ENCODE results near the gene KATNIP. TPM values are rescaled to one million over a fixed set of nuclear protein-coding genes. Genes with fewer than 3 reads are reported as not detected.
"Not testable (repeated sequence)": the region's sequence is repeated elsewhere in the genome, so short reads cannot be mapped to it uniquely, and the experiment has no call there.

KATNIP gene
- polyA plus RNA-seq, 1 donor from 2014 or later, result 7.1 TPM

GRCh38 chr16:27556471-27556870 lies 6.5 kb downstream of the KATNIP start:
- Mint-ChIP-seq H3K36me3 (peaks cover 15% of the 10 kb centered on the region), H3K27me3 (no peaks in the 10 kb centered on the region), H3K27ac (no peak overlapping the region), H3K4me1 (peaks cover 0 to 2% (median 0%) of the 10 kb centered on the region in 3 donors), H3K4me3 (no peak overlapping the region), H3K9me3 (no peaks in the 10 kb centered on the region)

- Mint-ChIP-seq H3K9me3 (no peaks in the 10 kb centered on the region), H3K27me3 (no peaks in the 10 kb centered on the region), H3K27ac (no peak overlapping the region), H3K4me1 (no peaks in the 10 kb centered on the region), H3K4me3 (no peak overlapping the region), H3K36me3 (peaks cover 15% of the 10 kb centered on the region)
Observed at GRCh38 chr16:27558434-27558833, 8.5 kb downstream of the KATNIP start.

- Mint-ChIP-seq H3K27ac (no peak overlapping the region), H3K4me3 (no peak overlapping the region), H3K27me3 (no peaks in the 10 kb centered on the region), H3K4me1 (no peaks in the 10 kb centered on the region), H3K36me3 (peaks cover 15% of the 10 kb centered on the region), H3K9me3 (no peaks in the 10 kb centered on the region)
Observed at GRCh38 chr16:27558932-27559331, 9.0 kb downstream of the KATNIP start.

GRCh38 chr16:27561216-27561615 lies 11.3 kb downstream of the KATNIP start:
- Mint-ChIP-seq H3K4me1 (peaks cover 0 to 10% (median 3%) of the 10 kb centered on the region in 3 donors), H3K27ac (no peak overlapping the region), H3K27me3 (no peaks in the 10 kb centered on the region), H3K4me3 (peak overlapping the region in 1 of 4 donors; percentile 27), H3K9me3 (no peaks in the 10 kb centered on the region), H3K36me3 (peaks cover 16% of the 10 kb centered on the region)

GRCh38 chr16:27564224-27564623 lies 14.3 kb downstream of the KATNIP start:
- Mint-ChIP-seq H3K27ac (peak overlapping the region in 1 of 3 donors; percentile 14), H3K4me1 (peaks cover 3 to 14% (median 4%) of the 10 kb centered on the region in 3 donors), H3K4me3 (no peak overlapping the region), H3K27me3 (no peaks in the 10 kb centered on the region), H3K9me3 (no peaks in the 10 kb centered on the region), H3K36me3 (peaks cover 4% of the 10 kb centered on the region)

- Mint-ChIP-seq H3K4me3 (peak overlapping the region in 1 of 4 donors; percentile 12), H3K36me3 (peaks cover 2% of the 10 kb centered on the region), H3K27me3 (no peaks in the 10 kb centered on the region), H3K9me3 (no peaks in the 10 kb centered on the region), H3K4me1 (peaks cover 3 to 14% (median 6%) of the 10 kb centered on the region in 3 donors), H3K27ac (peak overlapping the region in 1 of 3 donors; percentile 62)
Observed at GRCh38 chr16:27566417-27566816, 16.5 kb downstream of the KATNIP start.

- H3K4me3 Mint-ChIP-seq, result no peak overlapping the region
- H3K27ac Mint-ChIP-seq, result no peak overlapping the region
- H3K27me3 Mint-ChIP-seq, result no peaks in the 10 kb centered on the region
- peaks cover 2% of the 10 kb centered on the region for H3K36me3 Mint-ChIP-seq
- no peaks in the 10 kb centered on the region for H3K9me3 Mint-ChIP-seq
- H3K4me1 Mint-ChIP-seq, result peaks cover 3 to 14% (median 6%) of the 10 kb centered on the region in 3 donors
Observed at GRCh38 chr16:27568077-27568476, 18.1 kb downstream of the KATNIP start.

GRCh38 chr16:27570986-27571385 lies 21.0 kb downstream of the KATNIP start:
- H3K4me3 Mint-ChIP-seq, H3K36me3 Mint-ChIP-seq, H3K9me3 Mint-ChIP-seq, H3K27me3 Mint-ChIP-seq, H3K4me1 Mint-ChIP-seq: not testable (repeated sequence)
- peak overlapping the region in 1 of 3 donors; percentile 64 for H3K27ac Mint-ChIP-seq

- no peak overlapping the region for H3K4me3 Mint-ChIP-seq
- H3K4me1 Mint-ChIP-seq, result peaks cover 0 to 6% (median 0%) of the 10 kb centered on the region in 3 donors
- H3K27ac Mint-ChIP-seq, result no peak overlapping the region
- no peaks in the 10 kb centered on the region for H3K27me3 Mint-ChIP-seq
- no peaks in the 10 kb centered on the region for H3K9me3 Mint-ChIP-seq
- H3K36me3 Mint-ChIP-seq, result peaks cover 6% of the 10 kb centered on the region
Observed at GRCh38 chr16:27571433-27572326, 21.7 kb downstream of the KATNIP start.

- peaks cover 9% of the 10 kb centered on the region for H3K36me3 Mint-ChIP-seq
- H3K4me3 Mint-ChIP-seq, result no peak overlapping the region
- H3K4me1 Mint-ChIP-seq, result peaks cover 0 to 6% (median 0%) of the 10 kb centered on the region in 3 donors
- H3K9me3 Mint-ChIP-seq, result no peaks in the 10 kb centered on the region
- peak overlapping the region in 1 of 3 donors; percentile 44 for H3K27ac Mint-ChIP-seq
- H3K27me3 Mint-ChIP-seq, result no peaks in the 10 kb centered on the region
Observed at GRCh38 chr16:27572711-27573110, 22.8 kb downstream of the KATNIP start.

- Mint-ChIP-seq H3K9me3 (no peaks in the 10 kb centered on the region), H3K27ac (no peak overlapping the region), H3K4me1 (no peaks in the 10 kb centered on the region), H3K36me3 (peaks cover 26% of the 10 kb centered on the region), H3K4me3 (no peak overlapping the region), H3K27me3 (no peaks in the 10 kb centered on the region)
Observed at GRCh38 chr16:27576729-27577128, 26.8 kb downstream of the KATNIP start.

GRCh38 chr16:27579087-27579980 lies 29.4 kb downstream of the KATNIP start:
- Mint-ChIP-seq H3K27ac (no peak overlapping the region), H3K27me3 (no peaks in the 10 kb centered on the region), H3K9me3 (no peaks in the 10 kb centered on the region), H3K36me3 (peaks cover 31% of the 10 kb centered on the region), H3K4me1 (no peaks in the 10 kb centered on the region), H3K4me3 (no peak overlapping the region)

GRCh38 chr16:27582883-27583282 lies 32.9 kb downstream of the KATNIP start:
- no peak overlapping the region for H3K27ac Mint-ChIP-seq

GRCh38 chr16:27583634-27584033 lies 33.7 kb downstream of the KATNIP start:
- no peaks in the 10 kb centered on the region for H3K4me1 Mint-ChIP-seq
- peaks cover 28% of the 10 kb centered on the region for H3K36me3 Mint-ChIP-seq
- no peak overlapping the region for H3K4me3 Mint-ChIP-seq
- H3K9me3 Mint-ChIP-seq, result no peaks in the 10 kb centered on the region
- peak overlapping the region in 1 of 3 donors; percentile 27 for H3K27ac Mint-ChIP-seq
- H3K27me3 Mint-ChIP-seq, result no peaks in the 10 kb centered on the region

More at GRCh38 chr16:27582883-27583282, 32.9 kb downstream of the KATNIP start:
- Mint-ChIP-seq H3K4me3 (no peak overlapping the region), H3K27me3 (no peaks in the 10 kb centered on the region), H3K36me3 (peaks cover 26% of the 10 kb centered on the region), H3K4me1 (no peaks in the 10 kb centered on the region), H3K9me3 (no peaks in the 10 kb centered on the region)

GRCh38 chr16:27585200-27585599 lies 35.3 kb downstream of the KATNIP start:
- no peaks in the 10 kb centered on the region for H3K9me3 Mint-ChIP-seq
- H3K4me3 Mint-ChIP-seq, result no peak overlapping the region
- no peaks in the 10 kb centered on the region for H3K27me3 Mint-ChIP-seq
- no peak overlapping the region for H3K27ac Mint-ChIP-seq
- peaks cover 23% of the 10 kb centered on the region for H3K36me3 Mint-ChIP-seq
- H3K4me1 Mint-ChIP-seq, result no peaks in the 10 kb centered on the region

Data from IgD-negative memory B cell (primary cell).